Adipocyte (in vitro differentiated cells): ENCODE measurements around the gene RPRD1A.
"Not testable (repeated sequence)": the region's sequence is repeated elsewhere in the genome, so short reads cannot be mapped to it uniquely, and the experiment has no call there.

Experiments
- DNase-seq: peaks from one replicate; pipeline ENCODE4 v3.0.0-alpha.2; 2015; ENCODE audit warnings: low read depth
- H3K27me3 ChIP-seq: replicated peaks from 2 replicates; pipeline ENCODE4 v1.7.0; 2013; ENCODE audit warnings: mild to moderate bottlenecking, low read length, moderate library complexity; ENCODE audit not compliant: control insufficient read depth, insufficient read depth
- H3K36me3 ChIP-seq: 2 replicates; pipeline ENCODE4 v1.7.0; 2013; ENCODE audit warnings: low read length, mild to moderate bottlenecking, moderate library complexity; ENCODE audit not compliant: control insufficient read depth, insufficient read depth, severe bottlenecking
- H3K4me1 ChIP-seq: 2 replicates; pipeline ENCODE4 v1.7.0; 2013; ENCODE audit warnings: mild to moderate bottlenecking, low read length, moderate library complexity; ENCODE audit not compliant: control insufficient read depth, insufficient read depth
- H3K4me3 ChIP-seq: 2 replicates; pipeline ENCODE4 v1.7.0; 2013; ENCODE audit warnings: mild to moderate bottlenecking, low read length, moderate library complexity
- H3K9ac ChIP-seq: 2 replicates; pipeline ENCODE4 v1.7.0; 2013; ENCODE audit warnings: mild to moderate bottlenecking, low read length, moderate library complexity
- H3K9me3 ChIP-seq: 2 replicates; pipeline ENCODE4 v1.7.0; 2013; ENCODE audit warnings: mild to moderate bottlenecking, low read length, moderate library complexity; ENCODE audit not compliant: control insufficient read depth

The RPRD1A gene

DNA sequence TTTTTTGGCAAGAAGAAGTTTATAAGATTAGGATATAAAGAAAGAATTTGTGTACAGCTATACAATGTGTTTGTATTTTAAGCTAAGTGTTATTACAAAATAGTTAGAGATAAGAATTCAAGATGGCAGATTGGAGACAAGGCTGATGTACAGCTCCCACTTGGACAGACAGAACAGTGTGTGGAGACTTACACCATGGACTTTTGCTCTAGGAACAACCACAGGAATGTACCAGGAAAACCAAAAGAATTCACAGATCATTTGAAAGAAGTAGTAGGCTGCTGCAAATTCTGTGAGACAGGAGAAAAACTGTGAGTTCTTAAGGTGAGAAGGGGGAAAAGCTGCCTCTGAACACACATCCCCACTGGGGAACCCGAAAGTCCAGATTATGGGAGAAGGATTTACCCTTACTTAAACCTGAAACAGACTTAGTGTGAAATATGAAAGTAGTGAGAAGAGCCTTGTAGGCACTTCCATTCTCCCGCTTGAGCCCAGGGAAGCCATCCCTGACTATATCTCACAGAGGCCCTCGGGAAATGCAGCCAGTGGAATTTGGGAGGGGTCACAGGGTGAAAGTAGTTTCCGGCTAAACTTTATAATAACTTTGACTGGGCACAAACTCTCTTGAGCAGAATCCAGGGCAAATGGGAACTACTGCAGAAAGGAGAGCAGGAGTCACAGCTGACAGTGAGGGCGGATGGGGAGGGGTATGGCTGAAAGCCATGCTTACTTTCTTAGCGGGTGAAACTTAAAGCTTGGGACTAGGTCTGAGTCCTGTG lies 11.6 kb upstream of the RPRD1A start:
- H3K9ac ChIP-seq: no peak overlapping the region
- no peaks in the 10 kb centered on the region for H3K36me3 ChIP-seq
- DNase-seq: peak; percentile 68

GRCh38 chr18:36077764-36078163 lies 10.4 kb upstream of the RPRD1A start:
- Histone ChIP-seq H3K9me3 (peaks cover 25% of the 10 kb centered on the region), H3K4me1 (peaks cover 18% of the 10 kb centered on the region)
- DNase-seq, H3K27me3 ChIP-seq, H3K4me3 ChIP-seq, H3K36me3 ChIP-seq, H3K9ac ChIP-seq: not testable (repeated sequence)

More for the DNA sequence above, 11.6 kb upstream of the RPRD1A start:
- Histone ChIP-seq H3K9me3 (peaks cover 25% of the 10 kb centered on the region), H3K4me3 (peak overlapping the region; percentile 37), H3K4me1 (peaks cover 18% of the 10 kb centered on the region), H3K27me3 (no peaks in the 10 kb centered on the region)

DNA sequence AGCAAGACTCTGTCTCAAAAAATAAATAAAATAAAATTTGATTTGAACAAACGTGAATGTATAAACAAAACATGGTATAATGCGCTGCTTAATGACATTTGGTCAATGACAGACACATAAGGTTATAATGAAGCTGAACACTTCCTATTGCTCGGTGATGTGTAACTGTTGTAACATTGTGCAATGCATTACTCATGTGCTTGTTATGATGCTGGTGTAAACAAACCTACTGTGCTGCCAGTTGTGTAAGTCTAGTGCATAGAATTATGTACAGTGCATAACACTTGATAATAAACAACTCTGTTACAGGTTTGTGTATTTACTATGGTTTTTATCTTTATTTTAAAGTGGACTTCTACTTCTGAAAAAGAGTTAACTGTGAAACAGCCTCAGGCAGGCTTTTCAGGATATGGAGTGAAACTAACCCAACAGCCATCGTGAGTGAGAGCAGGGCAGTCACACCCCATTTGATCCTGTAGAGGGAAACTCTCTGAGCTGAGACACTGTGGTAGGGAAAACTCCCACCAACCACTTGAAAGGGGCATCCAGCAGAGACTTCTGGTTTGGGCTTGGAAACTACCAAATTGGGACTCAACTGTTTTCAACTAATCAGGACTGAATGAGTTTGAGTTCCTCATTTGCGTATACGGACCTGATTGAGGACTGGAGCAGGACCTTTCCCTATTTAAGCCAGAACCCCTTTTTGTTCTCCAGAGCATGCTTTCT lies 8.7 kb upstream of the RPRD1A start:
- peaks cover 18% of the 10 kb centered on the region for H3K4me1 ChIP-seq
- H3K9ac ChIP-seq: no peak overlapping the region
- no peaks in the 10 kb centered on the region for H3K36me3 ChIP-seq
- peaks cover 12% of the 10 kb centered on the region for H3K9me3 ChIP-seq
- no peaks in the 10 kb centered on the region for H3K27me3 ChIP-seq
- peak; percentile 87 for DNase-seq
- H3K4me3 ChIP-seq: no peak overlapping the region

GRCh38 chr18:36074435-36074834 lies 7.1 kb upstream of the RPRD1A start:
- DNase-seq: no peak
- Histone ChIP-seq H3K9me3 (no peaks in the 10 kb centered on the region), H3K4me1 (peaks cover 14% of the 10 kb centered on the region), H3K4me3 (no peak overlapping the region), H3K9ac (no peak overlapping the region), H3K27me3 (no peaks in the 10 kb centered on the region), H3K36me3 (no peaks in the 10 kb centered on the region)

DNA sequence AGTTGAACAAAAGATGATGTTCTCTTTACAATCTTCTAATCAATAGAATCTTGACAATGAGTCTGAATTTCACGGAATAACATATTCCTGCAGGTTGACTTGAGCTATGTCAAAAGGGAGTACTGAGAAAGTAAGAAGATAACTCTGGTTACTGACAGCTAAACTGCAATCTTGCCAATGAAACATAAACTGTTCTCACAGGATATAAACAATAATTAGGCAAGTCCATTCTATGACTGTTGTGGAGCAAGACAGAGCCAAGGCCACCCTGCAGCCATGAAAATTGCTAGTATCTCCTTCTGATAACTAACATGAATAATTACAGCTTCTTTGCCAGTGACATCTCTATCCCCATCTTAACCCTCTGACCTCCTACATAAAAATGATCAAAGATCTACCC lies 6.3 kb upstream of the RPRD1A start:
- H3K4me3 ChIP-seq: no peak overlapping the region
- no peaks in the 10 kb centered on the region for H3K36me3 ChIP-seq
- no peaks in the 10 kb centered on the region for H3K27me3 ChIP-seq
- DNase-seq: no peak
- H3K9me3 ChIP-seq: no peaks in the 10 kb centered on the region
- H3K4me1 ChIP-seq: peaks cover 7% of the 10 kb centered on the region
- H3K9ac ChIP-seq: no peak overlapping the region

DNA sequence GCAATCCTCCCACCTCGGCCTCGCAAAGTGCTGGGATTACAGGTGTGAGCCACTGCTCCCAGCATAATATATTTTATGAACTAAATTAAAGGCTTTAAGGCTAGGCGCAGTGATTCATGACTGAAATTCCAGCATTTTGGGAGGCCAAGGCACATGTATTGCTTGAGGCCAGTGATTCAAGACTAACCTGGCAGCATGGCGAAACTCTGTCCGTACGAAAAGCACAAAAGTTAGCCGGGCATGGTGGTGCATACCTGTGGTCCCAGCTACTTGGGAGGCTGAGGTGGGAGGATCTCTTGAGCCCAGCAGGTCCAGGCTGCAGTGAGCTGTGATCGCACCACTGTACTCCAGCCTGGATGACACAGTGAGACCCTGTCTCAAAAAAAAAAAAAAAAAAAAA lies 5.0 kb upstream of the RPRD1A start:
- H3K36me3 ChIP-seq, H3K9ac ChIP-seq, H3K9me3 ChIP-seq, H3K4me1 ChIP-seq, H3K4me3 ChIP-seq, H3K27me3 ChIP-seq, DNase-seq: not testable (repeated sequence)

GRCh38 chr18:36066686-36067054 lies 689 bp downstream of the RPRD1A start:
- Histone ChIP-seq H3K4me3 (peak overlapping the region; percentile 97), H3K9me3 (no peaks in the 10 kb centered on the region), H3K4me1 (peaks cover 15% of the 10 kb centered on the region), H3K36me3 (no peaks in the 10 kb centered on the region), H3K27me3 (no peaks in the 10 kb centered on the region), H3K9ac (peak overlapping the region; percentile 95)
- DNase-seq: peak; percentile 16

DNA sequence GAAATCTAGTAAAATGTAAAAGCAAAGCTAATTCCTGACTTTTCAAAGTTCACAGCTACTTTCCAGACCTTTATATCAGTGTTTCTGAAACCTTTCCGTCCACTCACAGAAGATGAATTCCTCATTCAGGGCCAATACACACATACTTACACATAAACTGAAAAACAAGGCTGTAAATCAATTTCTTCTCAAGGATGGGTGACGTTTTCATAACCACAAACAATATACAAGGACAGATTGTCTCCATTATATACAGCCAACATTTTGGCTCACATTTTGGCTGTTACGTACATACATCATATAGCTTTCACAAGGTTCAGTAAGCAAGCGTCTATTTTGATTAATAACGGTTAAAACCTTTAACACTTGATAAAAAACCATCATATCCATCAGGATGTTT lies 1.4 kb downstream of the RPRD1A start:
- Histone ChIP-seq H3K4me1 (peaks cover 15% of the 10 kb centered on the region), H3K4me3 (peak overlapping the region; percentile 97), H3K36me3 (no peaks in the 10 kb centered on the region), H3K27me3 (no peaks in the 10 kb centered on the region), H3K9me3 (no peaks in the 10 kb centered on the region), H3K9ac (peak overlapping the region; percentile 95)
- peak; percentile 41 for DNase-seq

DNA sequence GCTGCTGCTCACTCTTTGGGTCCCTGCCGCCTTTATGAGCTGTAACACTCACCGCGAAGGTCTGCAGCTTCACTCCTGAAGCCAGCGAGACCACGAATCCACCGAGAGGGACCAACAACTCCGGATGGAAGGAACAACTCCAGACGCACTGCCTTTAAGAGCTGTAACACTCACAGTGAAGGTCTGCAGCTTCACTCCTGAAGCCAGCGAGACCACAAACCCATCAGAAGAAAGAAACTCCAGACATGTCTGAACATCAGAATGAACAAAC lies 2.6 kb downstream of the RPRD1A start:
- peaks cover 15% of the 10 kb centered on the region for H3K4me1 ChIP-seq
- not testable (repeated sequence) for H3K9me3 ChIP-seq, H3K27me3 ChIP-seq, H3K9ac ChIP-seq, H3K36me3 ChIP-seq, DNase-seq, H3K4me3 ChIP-seq

DNA sequence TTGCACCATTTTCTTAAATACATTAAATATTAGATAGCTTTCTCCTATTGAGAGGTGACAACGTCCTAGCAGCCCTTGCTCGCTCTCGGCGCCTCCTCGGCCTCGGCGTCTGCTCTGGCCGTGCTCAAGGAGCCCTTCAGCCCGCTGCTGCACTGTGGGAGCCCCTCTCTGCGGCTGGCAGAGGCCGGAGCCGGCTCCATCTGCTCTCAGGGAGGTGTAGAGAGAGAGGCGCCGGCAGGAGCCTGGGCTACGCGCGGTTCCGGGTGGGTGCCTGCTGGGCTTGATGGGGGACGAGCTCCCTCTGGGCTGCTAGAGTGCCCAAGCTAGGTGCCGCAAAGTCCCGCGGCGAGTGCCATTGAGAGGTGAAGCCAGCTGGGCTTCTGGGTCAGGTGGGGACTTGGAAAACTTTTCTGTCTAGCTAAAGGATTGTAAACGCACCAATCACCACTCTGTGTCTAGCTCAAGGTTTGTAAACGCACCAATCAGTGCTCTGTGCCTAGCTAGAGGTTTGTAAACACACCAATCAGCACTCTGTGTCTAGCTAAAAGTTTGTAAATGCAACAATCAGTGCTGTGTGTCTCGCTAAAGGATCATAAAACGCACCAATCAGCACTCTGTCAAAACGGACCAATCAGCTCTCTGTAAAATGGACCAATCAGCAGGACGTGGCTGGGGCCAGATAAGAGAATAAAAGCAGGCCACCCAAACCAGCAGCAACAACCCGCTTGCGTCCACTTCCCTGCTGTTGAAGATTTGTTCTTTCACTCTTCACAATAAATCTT lies 3.1 kb downstream of the RPRD1A start:
- Histone ChIP-seq H3K9me3 (no peaks in the 10 kb centered on the region), H3K4me1 (peaks cover 15% of the 10 kb centered on the region), H3K36me3 (no peaks in the 10 kb centered on the region), H3K4me3 (no peak overlapping the region), H3K27me3 (no peaks in the 10 kb centered on the region), H3K9ac (no peak overlapping the region)
- DNase-seq: no peak

GRCh38 chr18:36058674-36059073 lies 8.7 kb downstream of the RPRD1A start:
- Histone ChIP-seq H3K27me3 (no peaks in the 10 kb centered on the region), H3K9ac (no peak overlapping the region), H3K4me3 (no peak overlapping the region), H3K36me3 (no peaks in the 10 kb centered on the region), H3K9me3 (no peaks in the 10 kb centered on the region), H3K4me1 (no peaks in the 10 kb centered on the region)
- DNase-seq: no peak
